ENCODE results near the gene NAT14. TPM values are rescaled to one million over a fixed set of nuclear protein-coding genes. Genes with fewer than 3 reads are reported as not detected.
A peak's percentile ranks its signal among the peaks of the same experiment; 100 is the strongest.
"Not testable (repeated sequence)": the region's sequence is repeated elsewhere in the genome, so short reads cannot be mapped to it uniquely, and the experiment has no call there.

Gene NAT14
- total and polyA plus RNA-seq, 8 donors: 5.8 to 32.4 (median 8.1) TPM

GRCh38 chr19:55447421-55448174 lies 37.4 kb upstream of the NAT14 start:
- no peak overlapping the region for H3K4me3 ChIP-seq
- peak in 1 of 6 donors; percentile 44 for DNase-seq
- peaks cover 0 to 4% (median 0%) of the 10 kb centered on the region in 3 donors for H3K4me1 ChIP-seq
- no peak for TF ChIP-seq CTCF (IDR thresholded peaks at IDR 0.05)
- H3K27ac ChIP-seq: no peak overlapping the region
- H3K36me3 ChIP-seq: no peaks in the 10 kb centered on the region
- intact Hi-C loops (cut with DNase I): no loop called here
- peak in 3 of 4 donors; percentile 28 to 47 (median 43) for ATAC-seq
- 22 to 24% methylated on average over 16 of the region's 16 CpGs for WGBS, 2 donors
- no peak for FAIRE-seq
- peaks cover 0 to 9% (median 4%) of the 10 kb centered on the region in 4 donors for H3K27me3 ChIP-seq
- H3K9me3 ChIP-seq: no peaks in the 10 kb centered on the region

- ATAC-seq; H3K36me3 ChIP-seq; intact Hi-C loops (cut with DNase I); H3K9me3 ChIP-seq; H3K27ac ChIP-seq; DNase-seq; FAIRE-seq; H3K4me1 ChIP-seq; H3K4me3 ChIP-seq; H3K27me3 ChIP-seq: not testable (repeated sequence)
- 72 to 90% methylated on average over 5 of the region's 5 CpGs for WGBS, 2 donors
These were observed 36.9 kb upstream of the NAT14 start for GRCh38 chr19:55448175-55448490.

GRCh38 chr19:55449469-55449868 lies 35.5 kb upstream of the NAT14 start:
- H3K36me3 ChIP-seq: no peaks in the 10 kb centered on the region
- H3K4me3 ChIP-seq: no peak overlapping the region
- TF ChIP-seq CTCF (IDR thresholded peaks at IDR 0.05): no peak
- DNase-seq (peak in 1 of 6 donors; percentile 67), ATAC-seq (no peak), FAIRE-seq (no peak)
- peaks cover 0 to 4% (median 0%) of the 10 kb centered on the region in 3 donors for H3K4me1 ChIP-seq
- H3K27me3 ChIP-seq: peaks cover 0 to 7% (median 2%) of the 10 kb centered on the region in 4 donors
- no peaks in the 10 kb centered on the region for H3K9me3 ChIP-seq
- no peak overlapping the region for H3K27ac ChIP-seq
- intact Hi-C loops (cut with DNase I): no loop called here
- WGBS, 2 donors: 24% methylated on average over 16 of the region's 16 CpGs

GRCh38 chr19:55451163-55451964 lies 33.6 kb upstream of the NAT14 start:
- no peaks in the 10 kb centered on the region for H3K9me3 ChIP-seq
- intact Hi-C loops (cut with DNase I): no loop called here
- FAIRE-seq (no peak), DNase-seq (peak in 1 of 6 donors; percentile 55), ATAC-seq (peak in 1 of 4 donors; percentile 4)
- H3K36me3 ChIP-seq: no peaks in the 10 kb centered on the region
- H3K4me3 ChIP-seq: peak overlapping the region in 1 of 4 donors; percentile 7
- 2 to 4% methylated on average over 36 to 80 of the region's 80 CpGs for WGBS, 2 donors
- peaks cover 0 to 3% (median 0%) of the 10 kb centered on the region in 4 donors for H3K27me3 ChIP-seq
- TF ChIP-seq CTCF (IDR thresholded peaks at IDR 0.05): no peak
- no peak overlapping the region for H3K27ac ChIP-seq
- H3K4me1 ChIP-seq: peaks cover 0 to 4% (median 0%) of the 10 kb centered on the region in 3 donors

GRCh38 chr19:55451965-55452748 lies 32.8 kb upstream of the NAT14 start:
- peak in 1 of 6 donors; percentile 77 for DNase-seq
- 5 to 6% methylated on average over 47 to 57 of the region's 57 CpGs for WGBS, 2 donors
- Histone ChIP-seq H3K27me3 (peaks cover 0 to 3% (median 0%) of the 10 kb centered on the region in 4 donors), H3K4me1 (peaks cover 0 to 4% (median 0%) of the 10 kb centered on the region in 3 donors), H3K4me3 (peak overlapping the region in 1 of 4 donors; percentile 7), H3K9me3 (no peaks in the 10 kb centered on the region), H3K27ac (no peak overlapping the region), H3K36me3 (no peaks in the 10 kb centered on the region)
- FAIRE-seq: no peak
- no peak for TF ChIP-seq CTCF (IDR thresholded peaks at IDR 0.05)
- intact Hi-C loops (cut with DNase I): no loop called here
- peak in 1 of 4 donors; percentile 5 for ATAC-seq
